Heart left ventricle (tissue), 13 donors: Measurements from ENCODE around the gene EPHB6.

Experiments
- POLR2A ChIP-seq, 2 donors: fragments of 450-650 bp; IDR thresholded peaks; one replicate each; pipeline ENCODE4 v1.6.1; 2017; ENCODE audit warnings: antibody characterized with exemption in 2 of 2, mild to moderate bottlenecking in 2 of 2, moderate library complexity in 2 of 2
- TF ChIP-seq, protein P1 (sequence below), 12 donors: fragments of 200-600 bp; sonication (generic) in 4 of 12; IDR thresholded peaks; one replicate each; pipeline versions ENCODE4 v1.5.0 to v1.8.0; 2018 to 2022; ENCODE audit warnings: antibody characterized with exemption in 12 of 12, mild to moderate bottlenecking in 5 of 12
- donor health status: ischemic (EF 13 %, LVEDD 7.1; RV severe dilation, severe dysfunction).
- donor health status: DM: no; HTN: yes; CAD: no.
- donor health status: DM: no; HTN: no; CAD: no.
- donor health status: ischemic (EF 25% LVEDD 6.9; RV normal size, moderate dysfunction).
- donor health status: ischemic (EF 25% LVEDD 5.7; RV mildly dilated, moderate dysfunction).
- donor health status: ischemic (EF 35%, LVEDD 5.7; RV mildly dilated, moderate dysfunction).
- donor health status: nonischemic (EF 11% LVEDD 7.7; RV severe dilation, severe dysfunction).
- donor health status: DM: yes; HTN: yes; CAD: no.
- donor health status: PGD.
- donor health status: ischemic (EF 29% LVEDD 5.4; RV normal size, mild dysfunction).
- donor health status: nonischemic (EF 23%, LVEDD 6.1; RV moderate dilation, normal function).

DNA sequence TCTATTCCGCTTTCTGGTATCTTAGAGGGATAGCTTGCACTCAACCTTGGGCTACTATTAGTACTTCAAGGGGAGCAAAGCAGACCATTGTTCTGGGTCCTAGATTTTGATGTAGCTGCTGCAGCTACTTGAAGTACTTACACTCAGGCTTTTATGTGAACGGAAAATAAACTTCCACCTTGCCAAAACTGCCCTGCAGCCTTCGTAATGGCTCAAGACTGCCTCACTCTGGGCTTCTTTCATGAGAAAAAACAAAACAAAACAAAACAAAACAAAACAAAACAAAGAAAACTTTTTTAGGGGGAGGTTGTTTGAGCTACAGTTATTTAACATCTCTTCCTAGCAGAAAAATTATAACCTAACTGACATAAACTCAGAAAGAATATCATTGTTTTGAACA lies 19.4 kb upstream of the EPHB6 start:
- TF ChIP-seq, protein P1, sequence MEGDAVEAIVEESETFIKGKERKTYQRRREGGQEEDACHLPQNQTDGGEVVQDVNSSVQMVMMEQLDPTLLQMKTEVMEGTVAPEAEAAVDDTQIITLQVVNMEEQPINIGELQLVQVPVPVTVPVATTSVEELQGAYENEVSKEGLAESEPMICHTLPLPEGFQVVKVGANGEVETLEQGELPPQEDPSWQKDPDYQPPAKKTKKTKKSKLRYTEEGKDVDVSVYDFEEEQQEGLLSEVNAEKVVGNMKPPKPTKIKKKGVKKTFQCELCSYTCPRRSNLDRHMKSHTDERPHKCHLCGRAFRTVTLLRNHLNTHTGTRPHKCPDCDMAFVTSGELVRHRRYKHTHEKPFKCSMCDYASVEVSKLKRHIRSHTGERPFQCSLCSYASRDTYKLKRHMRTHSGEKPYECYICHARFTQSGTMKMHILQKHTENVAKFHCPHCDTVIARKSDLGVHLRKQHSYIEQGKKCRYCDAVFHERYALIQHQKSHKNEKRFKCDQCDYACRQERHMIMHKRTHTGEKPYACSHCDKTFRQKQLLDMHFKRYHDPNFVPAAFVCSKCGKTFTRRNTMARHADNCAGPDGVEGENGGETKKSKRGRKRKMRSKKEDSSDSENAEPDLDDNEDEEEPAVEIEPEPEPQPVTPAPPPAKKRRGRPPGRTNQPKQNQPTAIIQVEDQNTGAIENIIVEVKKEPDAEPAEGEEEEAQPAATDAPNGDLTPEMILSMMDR (IDR thresholded peaks at IDR 0.05) = no peak
- no peak for TF ChIP-seq POLR2A (IDR thresholded peaks at IDR 0.05)
